SK-N-SH (cell line): Measurements from ENCODE around the gene C1QTNF3.
A peak's percentile ranks its signal among the peaks of the same experiment; 100 is the strongest.

Experiments used
- CTCF ChIP-seq: fragments of 200-600 bp; sonication (generic); IDR thresholded peaks from 2 replicates; pipeline ENCODE4 v1.6.1; 2017; ENCODE audit warnings: antibody characterized with exemption, mild to moderate bottlenecking, moderate library complexity
- POLR2AphosphoS5 ChIP-seq: IDR thresholded peaks from 2 replicates; pipeline ENCODE4 v1.6.1; 2012; ENCODE audit warnings: low read depth, low read length
- RFX5 ChIP-seq: IDR thresholded peaks from 2 replicates; pipeline ENCODE4 v1.6.1; 2012; ENCODE audit warnings: mild to moderate bottlenecking, improper control_type of control experiment, low read length

GRCh38 chr5:33997331-33997983, 45.6 kb downstream of the C1QTNF3 start:
- peak; percentile 75 for TF ChIP-seq CTCF
- no peak for TF ChIP-seq POLR2AphosphoS5
- TF ChIP-seq RFX5, result no peak
